MM.1S (cell line): ENCODE measurements around the gene JDP2.
"Not testable (repeated sequence)": the region's sequence is repeated elsewhere in the genome, so short reads cannot be mapped to it uniquely, and the experiment has no call there.

ENCODE experiments used
- DNase-seq: peaks from one replicate; pipeline ENCODE4 v3.0.0-alpha.2; 2015
- H2AFZ ChIP-seq: fragments of 300-600 bp; sonication (generic); 2 replicates; pipeline ENCODE4 v1.6.0; 2016; ENCODE audit warnings: antibody characterized with exemption, low read length
- H3F3A ChIP-seq: fragments of 300-600 bp; sonication (generic); 2 replicates; pipeline ENCODE4 v1.6.1; 2016; ENCODE audit warnings: mild to moderate bottlenecking, antibody characterized with exemption, low read length, moderate library complexity, mixed read lengths; ENCODE audit not compliant: insufficient read depth
- H3K27ac ChIP-seq: fragments of 300-600 bp; sonication (generic); 2 replicates; pipeline ENCODE4 v1.5.1; 2016; ENCODE audit warnings: mild to moderate bottlenecking, low read length
- H3K27me3 ChIP-seq: fragments of 300-600 bp; sonication (generic); replicated peaks from 2 replicates; pipeline ENCODE4 v1.6.0; 2016; ENCODE audit warnings: low read length; ENCODE audit not compliant: insufficient read depth
- H3K36me3 ChIP-seq: fragments of 300-600 bp; sonication (generic); replicated peaks from 2 replicates; pipeline ENCODE4 v1.6.1; 2016; ENCODE audit warnings: mild to moderate bottlenecking, low read length, mixed read lengths; ENCODE audit not compliant: insufficient read depth
- H3K4me1 ChIP-seq: fragments of 300-600 bp; sonication (generic); 2 replicates; pipeline ENCODE4 v1.6.1; 2016; ENCODE audit warnings: low read length, mixed read lengths
- H3K4me2 ChIP-seq: fragments of 300-600 bp; sonication (generic); 2 replicates; pipeline ENCODE4 v1.6.0; 2016; ENCODE audit warnings: low read depth, low read length
- H3K4me3 ChIP-seq: fragments of 300-600 bp; sonication (generic); 2 replicates; pipeline ENCODE4 v1.5.1; 2016; ENCODE audit warnings: low read length, mixed read lengths
- H3K79me2 ChIP-seq: fragments of 300-600 bp; sonication (generic); 2 replicates; pipeline ENCODE4 v1.6.1; 2016; ENCODE audit warnings: mixed run types, low read length, mixed read lengths
- H3K9ac ChIP-seq: fragments of 300-600 bp; sonication (generic); 2 replicates; pipeline ENCODE4 v1.6.1; 2016; ENCODE audit warnings: low read length, mixed read lengths
- H3K9me2 ChIP-seq: fragments of 300-600 bp; sonication (generic); replicated peaks from 2 replicates; pipeline ENCODE4 v1.6.1; 2016; ENCODE audit warnings: mild to moderate bottlenecking, low read length, mixed read lengths; ENCODE audit not compliant: insufficient read depth
- H3K9me3 ChIP-seq: fragments of 300-600 bp; sonication (generic); replicated peaks from 2 replicates; pipeline ENCODE4 v1.6.1; 2016; ENCODE audit warnings: mild to moderate bottlenecking, low read length, mixed read lengths; ENCODE audit not compliant: insufficient read depth
- H4K20me1 ChIP-seq: fragments of 300-600 bp; sonication (generic); 2 replicates; pipeline ENCODE4 v1.6.1; 2016; ENCODE audit warnings: mild to moderate bottlenecking, low read length, moderate library complexity, mixed read lengths; ENCODE audit not compliant: insufficient read depth
- EZH2 ChIP-seq: fragments of 300-600 bp; sonication (generic); optimal IDR thresholded peaks from 2 replicates; pipeline ENCODE3; 2017; ENCODE audit warnings: low read depth, mild to moderate bottlenecking, antibody characterized with exemption, low read length, mixed read lengths
- EZH2phosphoT487 ChIP-seq: fragments of 300-600 bp; sonication (generic); IDR thresholded peaks from 2 replicates; pipeline ENCODE4 v1.6.1; 2018; ENCODE audit warnings: antibody characterized with exemption, low read length
- TF ChIP-seq, protein P1 (sequence below): fragments of 300-600 bp; sonication (generic); IDR thresholded peaks from 2 replicates; pipeline ENCODE4 v1.5.1; 2016; ENCODE audit warnings: antibody characterized with exemption, low read length, mixed read lengths

Gene JDP2

DNA sequence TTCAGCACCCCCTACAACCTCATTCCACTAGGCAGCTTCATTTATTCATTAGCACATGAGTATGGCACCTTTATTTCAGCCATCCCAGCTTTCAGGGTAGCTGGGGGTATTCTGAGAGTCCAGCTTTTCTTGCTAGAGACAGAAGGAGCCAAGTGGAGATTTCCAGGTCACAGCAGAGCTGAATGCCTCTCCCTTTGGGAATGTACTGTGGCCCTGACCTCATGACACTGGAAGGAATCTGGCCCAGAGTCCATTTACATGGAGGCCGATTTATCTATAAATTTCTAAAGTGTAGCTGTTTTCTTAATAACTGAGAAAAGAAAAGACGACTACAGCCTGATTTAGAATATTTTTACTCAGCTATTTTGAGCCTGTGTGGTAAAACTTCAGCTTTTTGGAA lies 47.2 kb upstream of the JDP2 start:
- Histone ChIP-seq H3F3A (no peaks in the 10 kb centered on the region), H3K4me1 (no peaks in the 10 kb centered on the region), H4K20me1 (no peaks in the 10 kb centered on the region), H3K9ac (no peak overlapping the region), H3K27ac (no peak overlapping the region), H3K27me3 (no peaks in the 10 kb centered on the region), H3K9me2 (no peaks in the 10 kb centered on the region), H3K4me3 (no peak overlapping the region), H3K9me3 (no peaks in the 10 kb centered on the region), H3K36me3 (no peaks in the 10 kb centered on the region), H3K4me2 (no peak overlapping the region), H3K79me2 (no peaks in the 10 kb centered on the region), H2AFZ (no peak overlapping the region)
- TF ChIP-seq EZH2phosphoT487 (no peak), EZH2 (no peak)
- TF ChIP-seq, protein P1, sequence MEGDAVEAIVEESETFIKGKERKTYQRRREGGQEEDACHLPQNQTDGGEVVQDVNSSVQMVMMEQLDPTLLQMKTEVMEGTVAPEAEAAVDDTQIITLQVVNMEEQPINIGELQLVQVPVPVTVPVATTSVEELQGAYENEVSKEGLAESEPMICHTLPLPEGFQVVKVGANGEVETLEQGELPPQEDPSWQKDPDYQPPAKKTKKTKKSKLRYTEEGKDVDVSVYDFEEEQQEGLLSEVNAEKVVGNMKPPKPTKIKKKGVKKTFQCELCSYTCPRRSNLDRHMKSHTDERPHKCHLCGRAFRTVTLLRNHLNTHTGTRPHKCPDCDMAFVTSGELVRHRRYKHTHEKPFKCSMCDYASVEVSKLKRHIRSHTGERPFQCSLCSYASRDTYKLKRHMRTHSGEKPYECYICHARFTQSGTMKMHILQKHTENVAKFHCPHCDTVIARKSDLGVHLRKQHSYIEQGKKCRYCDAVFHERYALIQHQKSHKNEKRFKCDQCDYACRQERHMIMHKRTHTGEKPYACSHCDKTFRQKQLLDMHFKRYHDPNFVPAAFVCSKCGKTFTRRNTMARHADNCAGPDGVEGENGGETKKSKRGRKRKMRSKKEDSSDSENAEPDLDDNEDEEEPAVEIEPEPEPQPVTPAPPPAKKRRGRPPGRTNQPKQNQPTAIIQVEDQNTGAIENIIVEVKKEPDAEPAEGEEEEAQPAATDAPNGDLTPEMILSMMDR, result no peak
- DNase-seq, result no peak

DNA sequence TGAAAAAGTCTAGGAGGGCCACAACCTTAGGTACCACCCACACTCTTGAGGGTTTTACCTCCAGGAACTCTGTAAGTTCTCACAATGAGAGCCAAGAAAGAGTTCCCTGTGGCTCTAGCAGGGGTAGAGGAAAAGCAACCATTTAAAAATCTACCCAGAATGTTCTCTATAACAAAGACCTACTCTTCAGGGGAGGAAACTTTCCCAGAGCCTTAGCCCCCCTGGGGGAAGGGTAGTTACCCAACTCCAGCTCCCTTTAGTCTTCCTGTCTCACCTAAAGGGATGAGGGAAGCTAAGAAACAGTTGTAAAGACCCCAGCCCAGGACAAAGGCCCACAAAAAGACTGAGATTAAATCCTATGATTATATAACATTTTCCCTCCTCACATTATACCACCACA lies 46.2 kb upstream of the JDP2 start:
- Histone ChIP-seq H3K9me3 (no peaks in the 10 kb centered on the region), H3K27ac (no peak overlapping the region), H3K4me2 (no peak overlapping the region), H3K4me3 (no peak overlapping the region), H3K9me2 (no peaks in the 10 kb centered on the region), H3K9ac (no peak overlapping the region), H3F3A (no peaks in the 10 kb centered on the region), H3K36me3 (no peaks in the 10 kb centered on the region), H2AFZ (no peak overlapping the region), H3K4me1 (no peaks in the 10 kb centered on the region), H3K27me3 (no peaks in the 10 kb centered on the region), H3K79me2 (no peaks in the 10 kb centered on the region), H4K20me1 (no peaks in the 10 kb centered on the region)
- TF ChIP-seq, protein P1, result no peak
- TF ChIP-seq EZH2phosphoT487 (no peak), EZH2 (no peak)
- no peak for DNase-seq

DNA sequence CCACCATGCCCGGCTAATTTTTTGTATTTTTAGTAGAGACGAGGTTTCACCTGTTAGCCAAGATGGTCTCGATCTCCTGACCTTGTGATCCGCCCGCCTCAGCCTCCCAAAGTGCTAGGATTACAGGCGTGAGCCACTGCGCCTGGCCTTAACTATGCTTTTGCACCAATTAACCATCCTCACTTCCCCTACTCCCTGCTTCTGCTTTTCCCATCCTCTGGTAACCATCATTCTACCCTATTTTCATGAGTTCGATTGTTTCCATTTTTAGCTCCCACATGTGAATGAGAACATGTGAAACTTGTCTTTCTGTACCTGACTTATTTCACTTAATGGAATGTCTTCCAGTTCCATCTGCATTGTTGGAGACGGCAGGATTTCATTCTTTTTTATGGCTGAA lies 44.6 kb upstream of the JDP2 start:
- DNase-seq, H3K9ac ChIP-seq, H3K4me2 ChIP-seq, H3K4me3 ChIP-seq, H3F3A ChIP-seq, H3K9me2 ChIP-seq, H3K36me3 ChIP-seq, H4K20me1 ChIP-seq, H3K27me3 ChIP-seq, H3K27ac ChIP-seq, H3K79me2 ChIP-seq, H3K9me3 ChIP-seq, H2AFZ ChIP-seq, H3K4me1 ChIP-seq: not testable (repeated sequence)

DNA sequence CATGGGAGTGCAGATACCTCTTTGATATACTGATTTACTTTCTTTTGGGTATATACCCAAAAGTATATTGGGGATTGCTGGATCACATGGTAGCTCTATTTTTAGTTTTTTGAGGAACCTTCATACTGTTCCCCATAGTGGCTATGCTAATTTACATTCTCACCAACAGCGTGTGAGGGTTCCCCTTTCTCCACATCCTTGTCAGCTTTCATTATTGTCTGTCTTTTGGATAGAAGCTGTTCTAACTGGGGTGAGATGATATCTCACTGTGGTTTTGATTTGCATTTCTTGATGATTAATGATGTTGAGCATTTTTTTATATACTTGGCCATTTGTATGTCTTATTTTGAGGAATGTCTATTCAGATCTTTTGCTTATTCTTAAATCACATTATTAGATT lies 44.1 kb upstream of the JDP2 start:
- Histone ChIP-seq H3K9me2 (no peaks in the 10 kb centered on the region), H3K9ac (no peak overlapping the region), H3K27me3 (no peaks in the 10 kb centered on the region), H3K9me3 (no peaks in the 10 kb centered on the region), H3K36me3 (no peaks in the 10 kb centered on the region), H3K79me2 (no peaks in the 10 kb centered on the region), H3K4me3 (no peak overlapping the region), H3F3A (no peaks in the 10 kb centered on the region), H2AFZ (no peak overlapping the region), H3K27ac (no peak overlapping the region), H4K20me1 (no peaks in the 10 kb centered on the region), H3K4me2 (no peak overlapping the region), H3K4me1 (no peaks in the 10 kb centered on the region)
- DNase-seq, result no peak
- TF ChIP-seq, protein P1, result no peak
- TF ChIP-seq EZH2phosphoT487 (no peak), EZH2 (no peak)
